Measurements from ENCODE around the gene ZFAND2B. TPM values are rescaled to one million over a fixed set of nuclear protein-coding genes. Genes with fewer than 3 reads are reported as not detected.

Gene ZFAND2B
- total and polyA plus RNA-seq, 12 donors = 24.7 to 156 (median 34.9) TPM

DNA sequence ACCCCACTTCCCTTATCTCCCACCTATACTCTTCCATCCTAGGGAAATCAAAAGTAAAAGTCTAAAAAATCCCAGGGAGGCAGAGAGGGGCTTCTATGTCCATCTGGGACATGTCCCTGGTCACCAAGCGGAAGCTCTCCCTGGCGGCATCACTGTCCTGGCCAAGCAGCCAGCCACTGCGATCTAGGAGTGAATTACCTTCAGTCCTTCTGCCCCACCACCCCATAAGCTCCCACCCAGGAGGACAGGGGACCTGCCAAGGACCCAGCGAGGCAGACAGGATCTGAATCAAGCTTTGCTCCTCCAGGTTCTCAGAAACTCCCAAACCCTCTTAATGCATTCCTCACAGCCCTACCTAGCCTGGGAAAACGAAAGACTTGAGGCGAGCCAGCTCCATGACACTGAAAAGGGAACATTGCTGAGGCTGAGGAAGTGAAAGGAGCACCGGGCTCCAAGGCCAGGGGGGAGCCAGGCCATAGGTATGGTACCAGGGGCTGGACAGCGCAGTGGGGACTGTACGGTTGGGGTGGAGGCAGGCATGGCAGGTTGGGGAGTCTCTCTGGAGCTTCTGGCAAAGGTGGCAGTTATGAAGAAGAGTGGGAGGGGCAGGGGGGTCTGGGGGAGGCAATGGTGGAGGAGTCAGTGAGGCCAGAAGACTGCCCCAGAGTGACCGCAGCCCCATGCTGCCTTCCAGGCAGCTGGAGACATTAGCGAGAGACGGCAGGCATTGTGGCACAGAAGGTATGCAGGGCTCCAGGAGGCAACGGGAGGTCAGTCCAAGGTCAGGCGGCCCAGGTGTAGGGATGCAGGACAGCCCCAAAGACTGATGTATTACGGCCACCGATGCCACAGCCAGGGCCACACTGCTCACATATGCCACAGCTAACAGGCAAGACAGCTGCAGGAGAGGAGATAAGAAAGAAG lies 34.1 kb upstream of the ZFAND2B start:
- Histone ChIP-seq H3K9me3 (replicated peaks in 1 of 3) (no peaks in the 10 kb centered on the region), H3K4me1 (replicated peaks in 1 of 2) (peaks cover 13 to 22% of the 10 kb centered on the region in 2 donors), H3K36me3 (replicated peaks in 1 of 2) (peaks cover 0 to 37% of the 10 kb centered on the region in 2 donors), H3K27me3 (no peaks in the 10 kb centered on the region), H3K27ac (peak overlapping the region in 3 of 5 donors; percentile 62 to 85 (median 75)), H3K4me3 (no peak overlapping the region)
- peak in 1 of 7 donors; percentile 47 for DNase-seq
- WGBS, 4 donors = 82 to 86% (median 84%) methylated on average over 15 to 16 of the region's 16 CpGs
- intact Hi-C loops (cut with DNase I) = loop anchor here in 1 of 2 donors (5.0 kb wide), 1 partner anchor 40 kb away; no protein-coding TSS in a partner anchor
- no peak for TF ChIP-seq CTCF (IDR thresholded peaks at IDR 0.05)
- no peak for TF ChIP-seq POLR2A (IDR thresholded peaks at IDR 0.05)

DNA sequence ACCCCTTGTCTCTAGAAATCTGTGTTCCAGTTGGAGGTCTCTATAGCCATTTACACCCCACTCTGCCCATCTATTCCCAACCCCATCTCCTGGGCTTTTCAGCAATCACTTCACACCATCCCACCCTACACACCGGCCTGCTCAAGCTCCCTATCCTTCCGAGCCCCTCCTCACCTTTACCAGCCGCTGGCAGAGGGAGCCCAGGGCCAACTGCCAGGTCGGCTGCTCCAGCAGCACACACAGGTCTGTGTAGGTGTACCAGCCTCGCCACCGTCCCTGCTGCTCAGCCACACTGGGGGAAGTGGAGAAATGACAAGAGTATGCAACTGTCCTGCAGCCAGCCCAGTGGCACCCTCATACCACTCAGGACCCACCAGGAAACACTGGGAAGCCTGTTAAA lies 33.4 kb upstream of the ZFAND2B start:
- Histone ChIP-seq H3K9me3 (replicated peaks in 1 of 3) (no peaks in the 10 kb centered on the region), H3K27me3 (no peaks in the 10 kb centered on the region), H3K27ac (peak overlapping the region in 1 of 5 donors; percentile 75), H3K36me3 (replicated peaks in 1 of 2) (peaks cover 0 to 37% of the 10 kb centered on the region in 2 donors), H3K4me3 (no peak overlapping the region), H3K4me1 (replicated peaks in 1 of 2) (peaks cover 15 to 22% of the 10 kb centered on the region in 2 donors)
- no peak for TF ChIP-seq POLR2A (IDR thresholded peaks at IDR 0.05)
- no peak for TF ChIP-seq CTCF (IDR thresholded peaks at IDR 0.05)
- 94 to 95% (median 94%) methylated on average over 6 of the region's 6 CpGs for WGBS, 4 donors
- DNase-seq = no peak
- intact Hi-C loops (cut with DNase I) = loop anchor here in 1 of 2 donors (5.0 kb wide), 1 partner anchor 39 kb away; no protein-coding TSS in a partner anchor

GRCh38 chr2:219174146-219174545 lies 32.4 kb upstream of the ZFAND2B start:
- Histone ChIP-seq H3K36me3 (replicated peaks in 1 of 2) (peaks cover 0 to 37% of the 10 kb centered on the region in 2 donors), H3K27ac (no peak overlapping the region), H3K27me3 (no peaks in the 10 kb centered on the region), H3K9me3 (replicated peaks in 1 of 3) (no peaks in the 10 kb centered on the region), H3K4me1 (replicated peaks in 1 of 2) (peaks cover 20 to 26% of the 10 kb centered on the region in 2 donors), H3K4me3 (no peak overlapping the region)
- TF ChIP-seq POLR2A (IDR thresholded peaks at IDR 0.05) (no peak), CTCF (IDR thresholded peaks at IDR 0.05) (no peak)
- no peak for DNase-seq
- WGBS, 4 donors = 82 to 96% (median 89%) methylated on average over 3 of the region's 3 CpGs
- intact Hi-C loops (cut with DNase I) = loop anchor here in 1 of 2 donors (5.0 kb wide), 1 partner anchor 38 kb away; no protein-coding TSS in a partner anchor

- WGBS, 4 donors = 83 to 86% (median 84%) methylated on average over 7 of the region's 7 CpGs
- TF ChIP-seq POLR2A (IDR thresholded peaks at IDR 0.05) (no peak), CTCF (IDR thresholded peaks at IDR 0.05) (no peak)
- H3K27me3 ChIP-seq = no peaks in the 10 kb centered on the region
- peaks cover 20 to 32% of the 10 kb centered on the region in 2 donors for H3K4me1 ChIP-seq (replicated peaks in 1 of 2)
- intact Hi-C loops (cut with DNase I) = loop anchor here in 1 of 2 donors (5.0 kb wide), 1 partner anchor 38 kb away; no protein-coding TSS in a partner anchor
- H3K36me3 ChIP-seq (replicated peaks in 1 of 2) = peaks cover 0 to 37% of the 10 kb centered on the region in 2 donors
- H3K9me3 ChIP-seq (replicated peaks in 1 of 3) = no peaks in the 10 kb centered on the region
- H3K27ac ChIP-seq = peak overlapping the region in 1 of 5 donors; percentile 16
- no peak for DNase-seq
- H3K4me3 ChIP-seq = no peak overlapping the region
These were observed 31.8 kb upstream of the ZFAND2B start for GRCh38 chr2:219174801-219175200.
